Upper lobe of right lung (tissue), 1 donor: ENCODE data around the gene PTOV1. TPM values are rescaled to one million over a fixed set of nuclear protein-coding genes. Genes with fewer than 3 reads are reported as not detected.
A peak's percentile ranks its signal among the peaks of the same experiment; 100 is the strongest.

Experiments used
- ATAC-seq: fragments of 200-7000 bp; cut with Tn5 transposase; one replicate; pipeline ENCODE4 v1.9.1; 2020; ENCODE audit warnings: mild to moderate bottlenecking, moderate library complexity
- DNase-seq: peaks from one replicate; pipeline ENCODE4 v3.0.0-alpha.2; 2020
- H3K27ac ChIP-seq: fragments of 200-600 bp; one replicate; pipeline ENCODE4 v1.8.0; 2022
- H3K27me3 ChIP-seq: fragments of 200-600 bp; one replicate; pipeline ENCODE4 v1.8.0; 2022; ENCODE audit warnings: mild to moderate bottlenecking
- H3K36me3 ChIP-seq: fragments of 200-600 bp; one replicate; pipeline ENCODE4 v1.8.0; 2022
- H3K4me1 ChIP-seq: fragments of 200-600 bp; one replicate; pipeline ENCODE4 v1.8.0; 2022
- H3K4me3 ChIP-seq: fragments of 200-600 bp; one replicate; pipeline ENCODE4 v1.8.0; 2022; ENCODE audit warnings: mild to moderate bottlenecking
- H3K9me3 ChIP-seq: fragments of 200-600 bp; one replicate; pipeline ENCODE4 v1.8.0; 2022
- intact Hi-C: fragments of 100-400 bp; cut with DNase I; formaldehyde crosslinking; loops from one replicate; pipeline ENCODE4 v1.11.0; 2022
- total RNA-seq: library from RNA; stranded (reverse); fragmentation: NEBNext Ultra II Directional; extraction: Animal tissue kit (Norgen Biotek cat#: 25700); gene quantifications from one replicate; pipeline ENCODE4 v1.2.1, GENCODE V29; 2021
- TF ChIP-seq, protein P1 (sequence below): fragments of 200-600 bp; IDR thresholded peaks from one replicate; pipeline ENCODE4 v1.8.0; 2022; ENCODE audit warnings: antibody characterized with exemption
- donor health status: DM: no; HTN: yes; CAD: no; lungs with severe emphysema.

Gene PTOV1
- total RNA-seq, 1 donor from 2014 or later: 104 TPM

DNA sequence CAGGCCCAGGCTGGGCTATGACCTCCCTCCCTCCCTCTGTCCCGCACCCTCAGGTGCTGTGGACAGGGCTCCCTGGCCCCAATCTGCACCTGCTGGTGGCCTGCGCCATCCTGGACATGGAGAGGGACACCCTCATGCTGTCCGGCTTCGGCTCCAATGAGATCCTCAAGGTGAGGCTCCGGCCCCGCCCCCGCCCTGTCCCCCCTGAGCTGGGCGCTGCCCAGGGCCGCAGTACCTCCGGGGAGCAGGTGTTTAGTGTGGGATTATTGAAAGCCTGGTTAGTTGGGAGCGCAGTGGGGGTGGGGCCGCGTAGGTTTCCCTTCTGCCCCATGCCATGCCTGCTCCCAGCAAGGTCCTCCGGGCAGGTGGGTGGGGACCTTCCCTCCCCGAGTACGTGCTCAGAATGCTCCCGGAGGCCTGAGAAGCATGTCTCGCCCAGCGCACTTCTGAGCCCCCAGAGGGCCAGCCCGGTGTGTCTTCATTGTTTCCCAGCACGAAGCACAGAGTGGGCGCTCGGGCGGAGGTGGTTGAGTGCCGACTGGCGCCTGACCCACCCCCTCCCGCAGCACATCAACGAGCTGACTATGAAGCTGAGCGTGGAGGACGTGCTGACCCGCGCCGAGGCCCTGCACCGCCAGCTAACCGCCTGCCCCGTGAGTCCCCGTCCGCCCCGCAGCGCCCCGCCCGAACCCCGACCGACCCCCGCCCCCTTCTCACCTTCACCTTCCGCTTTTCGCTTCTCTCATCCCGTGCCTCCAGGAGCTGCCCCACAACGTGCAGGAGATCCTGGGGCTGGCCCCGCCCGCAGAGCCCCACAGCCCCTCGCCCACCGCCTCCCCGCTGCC, 36.9 kb downstream of the PTOV1 start:
- ATAC-seq: no peak
- Histone ChIP-seq H3K27ac (no peak overlapping the region), H3K9me3 (no peaks in the 10 kb centered on the region), H3K4me1 (peaks cover 7% of the 10 kb centered on the region), H3K4me3 (no peak overlapping the region), H3K27me3 (no peaks in the 10 kb centered on the region), H3K36me3 (peaks cover 30% of the 10 kb centered on the region)
- TF ChIP-seq, protein P1, sequence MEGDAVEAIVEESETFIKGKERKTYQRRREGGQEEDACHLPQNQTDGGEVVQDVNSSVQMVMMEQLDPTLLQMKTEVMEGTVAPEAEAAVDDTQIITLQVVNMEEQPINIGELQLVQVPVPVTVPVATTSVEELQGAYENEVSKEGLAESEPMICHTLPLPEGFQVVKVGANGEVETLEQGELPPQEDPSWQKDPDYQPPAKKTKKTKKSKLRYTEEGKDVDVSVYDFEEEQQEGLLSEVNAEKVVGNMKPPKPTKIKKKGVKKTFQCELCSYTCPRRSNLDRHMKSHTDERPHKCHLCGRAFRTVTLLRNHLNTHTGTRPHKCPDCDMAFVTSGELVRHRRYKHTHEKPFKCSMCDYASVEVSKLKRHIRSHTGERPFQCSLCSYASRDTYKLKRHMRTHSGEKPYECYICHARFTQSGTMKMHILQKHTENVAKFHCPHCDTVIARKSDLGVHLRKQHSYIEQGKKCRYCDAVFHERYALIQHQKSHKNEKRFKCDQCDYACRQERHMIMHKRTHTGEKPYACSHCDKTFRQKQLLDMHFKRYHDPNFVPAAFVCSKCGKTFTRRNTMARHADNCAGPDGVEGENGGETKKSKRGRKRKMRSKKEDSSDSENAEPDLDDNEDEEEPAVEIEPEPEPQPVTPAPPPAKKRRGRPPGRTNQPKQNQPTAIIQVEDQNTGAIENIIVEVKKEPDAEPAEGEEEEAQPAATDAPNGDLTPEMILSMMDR: no peak
- DNase-seq: peak; percentile 64
- intact Hi-C loops: no loop called here

DNA sequence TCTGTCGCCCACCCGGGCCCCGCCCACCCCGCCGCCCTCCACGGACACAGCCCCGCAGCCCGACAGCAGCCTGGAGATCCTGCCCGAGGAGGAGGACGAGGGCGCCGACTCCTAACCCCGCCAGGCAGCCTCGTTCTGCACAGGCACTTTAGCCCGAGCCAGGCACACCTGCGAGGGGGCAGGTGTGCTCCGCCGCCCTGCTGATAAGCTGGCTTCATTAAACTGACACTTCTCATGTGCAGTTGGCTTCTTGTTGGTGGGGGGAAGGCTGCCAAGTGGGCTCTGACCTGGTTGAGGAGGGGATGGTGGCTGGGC, 37.5 kb downstream of the PTOV1 start:
- intact Hi-C loops: no loop called here
- ATAC-seq (no peak), DNase-seq (no peak)
- Histone ChIP-seq H3K9me3 (no peaks in the 10 kb centered on the region), H3K36me3 (peaks cover 24% of the 10 kb centered on the region), H3K27ac (no peak overlapping the region), H3K27me3 (no peaks in the 10 kb centered on the region), H3K4me1 (peaks cover 7% of the 10 kb centered on the region), H3K4me3 (no peak overlapping the region)
- TF ChIP-seq, protein P1: no peak

DNA sequence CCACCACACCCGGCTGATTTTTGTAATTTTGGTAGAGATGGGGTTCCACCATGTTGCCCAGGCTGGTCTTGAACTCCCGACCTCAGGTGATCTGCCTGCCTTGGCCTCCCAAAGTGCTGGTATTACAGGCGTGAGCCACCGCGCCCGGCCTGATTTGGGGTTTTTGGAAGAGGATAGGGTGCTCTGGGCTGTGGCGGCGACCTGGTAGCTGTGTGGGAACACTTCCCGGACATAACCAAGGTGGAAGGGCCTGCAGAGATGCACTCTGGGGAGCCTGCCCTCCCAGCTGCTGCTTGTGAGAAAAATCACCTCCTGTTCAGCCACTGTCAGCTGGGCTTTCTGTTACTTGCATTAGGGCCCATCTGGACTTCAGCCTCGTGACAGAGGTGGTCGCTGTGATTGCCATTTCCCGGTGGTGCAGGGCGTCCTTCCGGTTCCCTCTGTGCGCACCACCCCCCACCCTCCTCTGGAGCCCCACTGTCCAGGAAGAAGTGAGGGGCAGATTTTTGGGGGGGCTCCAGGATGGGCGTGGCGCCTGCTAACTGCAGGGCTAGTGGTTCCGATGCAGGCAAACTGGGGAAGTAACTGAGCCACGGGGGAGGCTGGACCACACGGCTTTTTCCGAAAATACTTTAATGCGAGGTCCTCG, 38.2 kb downstream of the PTOV1 start:
- no peak overlapping the region for H3K27ac ChIP-seq
- DNase-seq (peak; percentile 62), ATAC-seq (no peak)
- intact Hi-C loops: no loop called here
- peaks cover 7% of the 10 kb centered on the region for H3K4me1 ChIP-seq
- H3K36me3 ChIP-seq: peaks cover 17% of the 10 kb centered on the region
- H3K4me3 ChIP-seq: no peak overlapping the region
- no peaks in the 10 kb centered on the region for H3K27me3 ChIP-seq
- H3K9me3 ChIP-seq: no peaks in the 10 kb centered on the region
- TF ChIP-seq, protein P1: no peak

DNA sequence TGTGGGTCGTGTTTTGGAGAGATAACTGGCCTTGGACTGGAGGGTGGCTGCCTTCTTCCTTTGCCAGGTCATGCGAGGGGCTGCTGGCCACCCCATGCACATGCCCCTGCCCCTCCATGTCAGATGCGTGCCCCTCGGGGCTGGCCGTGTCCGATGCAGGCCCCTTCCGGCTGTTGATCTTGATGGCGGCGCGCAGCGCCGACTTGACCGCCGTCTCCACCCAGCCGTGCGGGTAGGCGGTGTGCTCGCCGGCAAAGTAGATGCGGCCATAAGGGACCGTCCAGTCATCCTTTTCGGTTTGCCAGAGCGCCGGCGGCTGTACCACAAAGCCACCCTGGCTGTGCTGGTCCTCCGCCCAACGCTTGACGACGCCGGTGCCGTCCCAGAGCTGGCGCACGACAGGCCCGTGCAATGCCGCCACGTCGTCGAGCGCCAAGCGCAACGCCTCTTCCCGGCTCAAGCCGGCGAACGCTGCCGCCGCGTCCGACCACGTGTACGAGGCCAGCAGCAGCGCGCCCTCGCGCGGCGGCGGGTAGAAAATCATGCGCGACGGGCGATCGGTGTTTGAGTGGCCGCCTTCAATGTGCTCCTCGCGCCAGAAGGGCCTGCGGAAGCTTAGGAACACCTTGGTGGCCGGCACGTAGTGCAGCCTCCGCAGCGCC, 38.9 kb downstream of the PTOV1 start:
- Histone ChIP-seq H3K36me3 (peaks cover 10% of the 10 kb centered on the region), H3K4me1 (peaks cover 7% of the 10 kb centered on the region), H3K27ac (no peak overlapping the region), H3K9me3 (no peaks in the 10 kb centered on the region), H3K27me3 (no peaks in the 10 kb centered on the region), H3K4me3 (peak overlapping the region; percentile 28)
- DNase-seq (peak; percentile 89), ATAC-seq (peak; percentile 84)
- intact Hi-C loops: no loop called here
- TF ChIP-seq, protein P1: peak; percentile 74

DNA sequence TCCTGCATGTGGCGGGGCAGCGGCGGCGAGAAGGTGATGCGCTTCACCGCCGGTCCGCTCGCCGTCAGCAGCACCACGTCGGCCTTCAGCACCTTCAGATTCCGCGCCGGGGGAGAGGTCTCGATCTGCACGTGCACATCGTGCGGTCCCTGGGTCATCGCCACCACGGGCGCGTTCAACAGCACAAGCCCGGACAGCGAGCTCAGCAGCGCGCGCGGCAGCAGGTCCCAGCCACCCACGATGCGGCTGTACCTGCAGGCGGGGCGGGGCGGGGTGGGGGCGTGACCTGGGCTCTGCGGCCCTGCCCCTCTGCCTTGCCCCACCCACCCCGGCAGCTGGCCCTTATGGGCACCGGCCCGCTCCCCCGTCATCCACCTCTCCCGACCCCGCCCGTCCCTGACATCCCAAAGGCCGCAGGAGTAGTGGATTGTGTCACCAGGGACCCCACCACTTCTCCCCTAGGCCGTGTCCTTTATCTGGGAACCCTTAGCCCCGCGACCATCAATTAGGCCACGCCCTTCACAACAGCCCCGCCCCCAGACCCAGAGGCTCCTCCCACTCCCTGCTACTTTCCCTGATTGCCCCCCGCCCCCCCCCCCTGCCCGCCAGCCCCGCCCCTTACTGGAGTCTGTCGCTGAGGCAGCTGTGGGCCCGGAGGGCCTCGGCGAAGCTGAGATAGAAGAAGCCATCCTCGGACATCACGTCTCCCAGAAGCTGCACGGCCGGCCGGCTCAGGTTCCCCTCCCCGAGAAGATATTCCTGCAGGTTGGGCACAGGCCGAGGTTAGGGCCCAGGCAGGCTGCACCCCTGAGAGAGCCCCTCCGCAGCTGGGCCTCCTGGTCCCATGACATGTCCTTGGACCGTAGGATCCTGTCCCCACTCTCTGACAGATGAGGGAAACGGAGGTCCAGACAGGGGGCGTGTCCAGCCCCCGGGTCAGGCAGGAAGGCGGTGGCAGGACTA, 39.7 kb downstream of the PTOV1 start:
- ATAC-seq (peak; percentile 76), DNase-seq (peak; percentile 80)
- Histone ChIP-seq H3K36me3 (peaks cover 2% of the 10 kb centered on the region), H3K4me3 (peak overlapping the region; percentile 28), H3K9me3 (no peaks in the 10 kb centered on the region), H3K4me1 (peaks cover 7% of the 10 kb centered on the region), H3K27ac (no peak overlapping the region), H3K27me3 (no peaks in the 10 kb centered on the region)
- intact Hi-C loops: no loop called here
- TF ChIP-seq, protein P1: peak; percentile 15
